Endothelial cell of umbilical vein (primary cell): ENCODE data around the gene PCNX1. TPM values are rescaled to one million over a fixed set of nuclear protein-coding genes. Genes with fewer than 3 reads are reported as not detected.

Experiments
- BruUV-seq: library from RNA; stranded (reverse); fragments of 400-500 nt; replicated peaks from 2 replicates; lab custom pipeline; 2021; lab: Mats Ljungman, UMichigan
- CTCF ChIA-PET: fragments of 300-600, 350-600 bp; sonication (Branson Sonifier 250); formaldehyde crosslinking; loops from one replicate; lab custom pipeline; 2021; ENCODE audit warnings: antibody characterized with exemption, inconsistent platforms; lab: Charles Lee
- POLR2A ChIA-PET: fragments of 300-600, 350-600 bp; sonication (Branson Sonifier 250); formaldehyde crosslinking; loops from one replicate; lab custom pipeline; 2021; ENCODE audit warnings: antibody characterized with exemption, inconsistent platforms; lab: Charles Lee
- DNase-seq: peaks from one replicate; pipeline ENCODE4 v3.0.0-alpha.2; 2011; ENCODE audit warnings: low read depth, low spot score
- FAIRE-seq: peaks from 2 replicates; lab custom pipeline; 2011; peaks lifted over from hg19 to GRCh38; lab: Jason Lieb, UNC
- H2AFZ ChIP-seq: 2 replicates; pipeline ENCODE4 v1.6.0; 2012; ENCODE audit warnings: low read depth, low read length, control low read depth, inconsistent platforms
- H3K27ac ChIP-seq: 2 replicates; pipeline ENCODE4 v1.5.1; 2011; ENCODE audit warnings: low read depth, mild to moderate bottlenecking, control low read depth, low read length, moderate library complexity; ENCODE audit not compliant: insufficient read depth
- H3K27me3 ChIP-seq, 2 experiments: 2 replicates each; pipeline versions ENCODE4 v1.6.0 to v1.6.1; 2011; ENCODE audit warnings: low read length in 2 of 2, mixed read lengths in 1 of 2; ENCODE audit not compliant: control insufficient read depth in 2 of 2, insufficient read depth in 2 of 2
- H3K36me3 ChIP-seq, 2 experiments: 2 replicates in 1 of 2; 3 replicates in 1 of 2; pipeline ENCODE4 v1.5.1; 2011; ENCODE audit warnings: low read length in 2 of 2, mild to moderate bottlenecking in 1 of 2, moderate library complexity in 1 of 2; ENCODE audit not compliant: control insufficient read depth in 2 of 2, insufficient read depth in 2 of 2; ENCODE audit errors: extremely low read depth in 1 of 2
- H3K4me1 ChIP-seq: 3 replicates; pipeline ENCODE4 v1.5.1; 2011; ENCODE audit warnings: mild to moderate bottlenecking, low read length; ENCODE audit not compliant: control insufficient read depth, insufficient read depth; ENCODE audit errors: extremely low read depth
- H3K4me2 ChIP-seq: 2 replicates; pipeline ENCODE4 v1.6.1; 2011; ENCODE audit warnings: low read length, control low read depth, mixed read lengths; ENCODE audit not compliant: insufficient read depth
- H3K4me3 ChIP-seq, 3 experiments: fragments of 200-600 bp in 1 of 3; sonication (generic), shearing (Covaris generic) in 1 of 3; replicated peaks in 1 of 3; 2 replicates each; pipeline ENCODE4 v1.5.1; 2011 to 2016; ENCODE audit warnings: control low read depth in 3 of 3, low read length in 3 of 3, mild to moderate bottlenecking in 2 of 3, inconsistent platforms in 1 of 3, low read depth in 1 of 3, moderate library complexity in 1 of 3; ENCODE audit not compliant: insufficient read depth in 1 of 3
- H3K79me2 ChIP-seq: 2 replicates; pipeline ENCODE4 v1.6.0; 2012; ENCODE audit warnings: low read length, inconsistent platforms; ENCODE audit not compliant: control insufficient read depth, insufficient read depth
- H3K9ac ChIP-seq: replicated peaks from 2 replicates; pipeline ENCODE3; 2011; ENCODE audit warnings: low read length, control low read depth; ENCODE audit not compliant: insufficient read depth; ENCODE audit errors: extremely low read depth
- H3K9me1 ChIP-seq: replicated peaks from 3 replicates; pipeline ENCODE4 v1.6.0; 2011; ENCODE audit warnings: mild to moderate bottlenecking, low read length; ENCODE audit not compliant: control insufficient read depth, insufficient read depth; ENCODE audit errors: extremely low read depth
- H3K9me3 ChIP-seq: replicated peaks from 2 replicates; pipeline ENCODE4 v1.5.1; 2012; ENCODE audit warnings: low read length, inconsistent platforms; ENCODE audit not compliant: control insufficient read depth, insufficient read depth
- H4K20me1 ChIP-seq: replicated peaks from 2 replicates; pipeline ENCODE3; 2011; ENCODE audit warnings: mild to moderate bottlenecking, low read length; ENCODE audit not compliant: control insufficient read depth, insufficient read depth; ENCODE audit errors: extremely low read depth
- CTCF ChIP-seq, 2 donors: IDR thresholded peaks; 1 replicate in 1 of 2; 2 replicates in 1 of 2; pipeline ENCODE4 v1.5.1; 2011; ENCODE audit warnings: low read length in 2 of 2, mild to moderate bottlenecking in 2 of 2, moderate library complexity in 2 of 2, control low read depth in 1 of 2, inconsistent platforms in 1 of 2, low read depth in 1 of 2; ENCODE audit not compliant: insufficient read depth in 1 of 2; ENCODE audit errors: extremely low read depth in 1 of 2
- EZH2 ChIP-seq: IDR thresholded peaks from 2 replicates; pipeline ENCODE4 v1.6.1; 2012; ENCODE audit warnings: borderline replicate concordance, low read depth, mild to moderate bottlenecking, moderate library complexity, low read length, inconsistent platforms; ENCODE audit not compliant: severe bottlenecking
- FOS ChIP-seq: IDR thresholded peaks from 2 replicates; pipeline ENCODE4 v1.6.1; 2011; ENCODE audit warnings: mild to moderate bottlenecking, low read length, moderate library complexity, borderline replicate concordance; ENCODE audit not compliant: insufficient read depth
- GATA2 ChIP-seq: IDR thresholded peaks from 2 replicates; pipeline ENCODE4 v1.7.0; 2011; ENCODE audit warnings: low read depth, mild to moderate bottlenecking, moderate library complexity, mixed read lengths, low read length; ENCODE audit not compliant: insufficient read length, insufficient read depth
- JUN ChIP-seq: IDR thresholded peaks from 2 replicates; pipeline ENCODE4 v1.6.1; 2011; ENCODE audit warnings: borderline replicate concordance, low read depth; ENCODE audit not compliant: insufficient read length, insufficient read depth
- MAX ChIP-seq: IDR thresholded peaks from 2 replicates; pipeline ENCODE4 v1.6.1; 2011; ENCODE audit not compliant: insufficient read depth, insufficient read length
- MYC ChIP-seq: IDR thresholded peaks from one replicate; pipeline ENCODE4 v1.6.1; 2011; ENCODE audit warnings: mild to moderate bottlenecking, low read depth, low read length
- POLR2A ChIP-seq: IDR thresholded peaks from 2 replicates; pipeline ENCODE4 v1.6.1; 2012; ENCODE audit warnings: low read depth, mild to moderate bottlenecking, control low read depth, low read length
- POLR2AphosphoS5 ChIP-seq: IDR thresholded peaks from 2 replicates; pipeline ENCODE4 v1.6.1; 2012; ENCODE audit warnings: low read depth, mild to moderate bottlenecking, control low read depth, low read length, moderate library complexity; ENCODE audit not compliant: insufficient read depth
- dilution Hi-C: fragments of 300-500 bp; cut with MboI; formaldehyde crosslinking; loops from one replicate; pipeline ENCODE4 v1.15.0; 2019; ENCODE audit warnings: low sequenced_read_pairs; ENCODE audit not compliant: extremely low pct_ligation_motif_present
- intact Hi-C: fragments of 100-400 bp; cut with micrococcal nuclease; formaldehyde crosslinking; loops from one replicate; pipeline ENCODE4 v1.10.0; 2022
- polyA plus RNA-seq, 4 experiments: library from polyadenylated mRNA; depleted of rRNA in 3 of 4; stranded (reverse) in 3 of 4; unstranded in 1 of 4; fragments of >200 nt; gene quantifications; 2 replicates each; pipeline versions ENCODE4 v1.2.1 to v1.2.3, GENCODE V29; 2011 to 2012; ENCODE audit warnings: missing spikeins in 1 of 4
- total RNA-seq: library from RNA; stranded (reverse); gene quantifications from 2 replicates; pipeline ENCODE4 v1.2.3, GENCODE V29; 2021

Gene PCNX1
- total and polyA plus RNA-seq, 2 donors (not counting 3 experiments of a cell fraction or from before 2014, with no cell fraction given): 21.4 to 40.5 TPM

- Histone ChIP-seq H3K9ac (no peak overlapping the region), H2AFZ (no peak overlapping the region), H4K20me1 (no peaks in the 10 kb centered on the region), H3K9me3 (no peaks in the 10 kb centered on the region), H3K4me1 (no peaks in the 10 kb centered on the region), H3K27me3 (peaks cover 36 to 47% of the 10 kb centered on the region in 2 experiments), H3K36me3 (no peaks in the 10 kb centered on the region), H3K79me2 (no peaks in the 10 kb centered on the region), H3K27ac (no peak overlapping the region), H3K4me2 (no peak overlapping the region), H3K9me1 (no peaks in the 10 kb centered on the region), H3K4me3 (no peak overlapping the region)
- BruUV-seq: no TSS peak
- no peak for DNase-seq
- ChIA-PET CTCF (interaction anchor here (2.8 kb wide), 1 partner anchor 9 kb away, joined by 10 read pairs; the partner anchor contains the start of gene PCNX1), POLR2A (no interaction called here)
- intact Hi-C loops: no loop called here
- FAIRE-seq: no peak
- dilution Hi-C loops: no loop called here
- no peak for TF ChIP-seq POLR2A
- no peak for TF ChIP-seq FOS
- TF ChIP-seq POLR2AphosphoS5: no peak
- no peak for TF ChIP-seq CTCF (IDR thresholded peaks at IDR 0.05; ENCODE audit: extremely low read depth in 1 of 2, insufficient read depth in 1 of 2, low read depth in 1 of 2, low read length in 2 of 2)
- TF ChIP-seq MYC: no peak
- TF ChIP-seq JUN: no peak
- TF ChIP-seq GATA2: no peak
- TF ChIP-seq EZH2: no peak
- no peak for TF ChIP-seq MAX
These were observed 9.0 kb upstream of the PCNX1 start for GRCh38 chr14:70898111-70898745.
